ENCODE measurements around the gene FAM50A. TPM values are rescaled to one million over a fixed set of nuclear protein-coding genes. Genes with fewer than 3 reads are reported as not detected.

FAM50A gene
- total RNA-seq, 4 donors from 2014 or later, result 47.7 to 63.5 (median 56.7) TPM

- Histone ChIP-seq H3K27ac (replicated peaks in 1 of 4) (peak overlapping the region; percentile 88 to 91 (median 90)), H3K4me1 (peaks cover 7 to 27% (median 23%) of the 10 kb centered on the region in 4 donors), H3K9me3 (no peaks in the 10 kb centered on the region), H3K27me3 (no peaks in the 10 kb centered on the region), H3K36me3 (peaks cover 4 to 63% (median 60%) of the 10 kb centered on the region in 4 donors), H3K4me3 (peak overlapping the region; percentile 68 to 84 (median 74))
- DNase-seq (ENCODE audit: extremely low spot score), result no peak
- 58% methylated on average over 27 of the region's 28 CpGs for WGBS
- TF ChIP-seq CTCF (IDR thresholded peaks at IDR 0.05), result no peak
- no peak for TF ChIP-seq EP300 (IDR thresholded peaks at IDR 0.05)
- no peak for TF ChIP-seq POLR2A (IDR thresholded peaks at IDR 0.05; ENCODE audit: low read depth)
- TF ChIP-seq POLR2AphosphoS5 (IDR thresholded peaks at IDR 0.05), result no peak
- intact Hi-C loops (cut with DNase I), result loop anchor here (5.0 kb wide), 1 partner anchor 49 kb away; the partner anchor contains the start of gene UBL4A
Measured at GRCh38 chrX:154437971-154438893, 5.7 kb upstream of the FAM50A start.

GRCh38 chrX:154439841-154440240 is 4.1 kb upstream of the FAM50A start:
- no peaks in the 10 kb centered on the region for H3K27me3 ChIP-seq
- intact Hi-C loops (cut with DNase I), result loop anchor here (5.0 kb wide), 1 partner anchor 47 kb away; the partner anchor contains the start of gene UBL4A
- 92% methylated on average over 14 of the region's 18 CpGs for WGBS
- DNase-seq (ENCODE audit: extremely low spot score), result no peak
- TF ChIP-seq CTCF (IDR thresholded peaks at IDR 0.05) (no peak), POLR2A (IDR thresholded peaks at IDR 0.05; ENCODE audit: low read depth) (no peak), EP300 (IDR thresholded peaks at IDR 0.05) (no peak), POLR2AphosphoS5 (IDR thresholded peaks at IDR 0.05) (no peak)
- H3K9me3 ChIP-seq, result no peaks in the 10 kb centered on the region
- no peak overlapping the region for H3K4me3 ChIP-seq
- H3K27ac ChIP-seq (replicated peaks in 1 of 4), result no peak overlapping the region
- peaks cover 4 to 49% (median 45%) of the 10 kb centered on the region in 4 donors for H3K36me3 ChIP-seq
- peaks cover 14 to 37% (median 33%) of the 10 kb centered on the region in 4 donors for H3K4me1 ChIP-seq

GRCh38 chrX:154440623-154441357 is 3.2 kb upstream of the FAM50A start:
- DNase-seq (ENCODE audit: extremely low spot score), result no peak
- no peak overlapping the region for H3K27ac ChIP-seq (replicated peaks in 1 of 4)
- no peaks in the 10 kb centered on the region for H3K9me3 ChIP-seq
- H3K4me3 ChIP-seq, result no peak overlapping the region
- peaks cover 19 to 47% (median 42%) of the 10 kb centered on the region in 4 donors for H3K4me1 ChIP-seq
- H3K36me3 ChIP-seq, result peaks cover 4 to 44% (median 38%) of the 10 kb centered on the region in 4 donors
- intact Hi-C loops (cut with DNase I), result no loop called here
- WGBS, result 77% methylated on average over 5 of the region's 17 CpGs
- no peak for TF ChIP-seq EP300 (IDR thresholded peaks at IDR 0.05)
- no peak for TF ChIP-seq POLR2AphosphoS5 (IDR thresholded peaks at IDR 0.05)
- no peak for TF ChIP-seq POLR2A (IDR thresholded peaks at IDR 0.05; ENCODE audit: low read depth)
- TF ChIP-seq CTCF (IDR thresholded peaks at IDR 0.05), result no peak
- H3K27me3 ChIP-seq, result no peaks in the 10 kb centered on the region

GRCh38 chrX:154441564-154441963 is 2.4 kb upstream of the FAM50A start:
- intact Hi-C loops (cut with DNase I), result no loop called here
- Histone ChIP-seq H3K27me3 (no peaks in the 10 kb centered on the region), H3K4me1 (peaks cover 16 to 48% (median 46%) of the 10 kb centered on the region in 4 donors), H3K4me3 (no peak overlapping the region), H3K9me3 (no peaks in the 10 kb centered on the region), H3K36me3 (peaks cover 4 to 50% (median 45%) of the 10 kb centered on the region in 4 donors), H3K27ac (replicated peaks in 1 of 4) (no peak overlapping the region)
- WGBS, result 93% methylated on average over 8 of the region's 11 CpGs
- TF ChIP-seq POLR2A (IDR thresholded peaks at IDR 0.05; ENCODE audit: low read depth) (no peak), POLR2AphosphoS5 (IDR thresholded peaks at IDR 0.05) (no peak), EP300 (IDR thresholded peaks at IDR 0.05) (no peak), CTCF (IDR thresholded peaks at IDR 0.05) (no peak)
- DNase-seq (ENCODE audit: extremely low spot score), result no peak

Measured in esophagus muscularis mucosa (tissue), 4 donors.